CD4-positive, CD25-positive, alpha-beta regulatory T cell (primary cell): Measurements from ENCODE around the gene TNKS1BP1. TPM values are rescaled to one million over a fixed set of nuclear protein-coding genes. Genes with fewer than 3 reads are reported as not detected.
"Not testable (repeated sequence)": the region's sequence is repeated elsewhere in the genome, so short reads cannot be mapped to it uniquely, and the experiment has no call there.

ENCODE experiments used
- ATAC-seq, 2 donors: fragments of 150-1000 bp; cut with Tn5 transposase; one replicate each; pipeline ENCODE4 v1.10.0; 2021; ENCODE audit warnings: low read depth in 2 of 2, moderate number of reproducible peaks in 2 of 2, moderate library complexity in 1 of 2
- DNase-seq, 3 donors: peaks; one replicate each; pipeline versions ENCODE4 v3.0.0 to v3.0.0-alpha.2; 2012 to 2022; ENCODE audit warnings: mixed read lengths in 1 of 3
- H3K27ac ChIP-seq: one replicate; pipeline ENCODE4 v1.7.0; 2013; ENCODE audit warnings: mild to moderate bottlenecking, low read length; ENCODE audit not compliant: insufficient read depth, poor library complexity, severe bottlenecking
- H3K27me3 ChIP-seq: one replicate; pipeline ENCODE4 v1.7.0; 2013; ENCODE audit warnings: low read length; ENCODE audit not compliant: control insufficient read depth, insufficient read depth
- H3K36me3 ChIP-seq: one replicate; pipeline ENCODE4 v1.7.0; 2013; ENCODE audit warnings: mild to moderate bottlenecking, low read length, moderate library complexity; ENCODE audit not compliant: control insufficient read depth, insufficient read depth
- H3K4me1 ChIP-seq: 2 replicates; pipeline ENCODE4 v1.7.0; 2013; ENCODE audit warnings: mild to moderate bottlenecking, low read length; ENCODE audit not compliant: insufficient read depth, control insufficient read depth, poor library complexity, severe bottlenecking
- H3K4me3 ChIP-seq: one replicate; pipeline ENCODE4 v1.7.0; 2013; ENCODE audit warnings: low read depth, mild to moderate bottlenecking, low read length, moderate library complexity
- H3K9me3 ChIP-seq, 2 experiments: 1 replicate in 1 of 2; 2 replicates in 1 of 2; pipeline ENCODE4 v1.7.0; 2013; ENCODE audit warnings: low read length in 2 of 2, mild to moderate bottlenecking in 1 of 2, moderate library complexity in 1 of 2; ENCODE audit not compliant: control insufficient read depth in 2 of 2
- H3K27ac Mint-ChIP-seq, 3 donors: one replicate each; pipeline ENCODE4 v1.8.0; 2020 to 2022; ENCODE audit warnings: mild to moderate bottlenecking in 3 of 3, mixed read lengths in 3 of 3, moderate library complexity in 2 of 3
- H3K27me3 Mint-ChIP-seq: one replicate; pipeline ENCODE4 v1.8.0; 2022; ENCODE audit warnings: mild to moderate bottlenecking, mixed read lengths
- H3K36me3 Mint-ChIP-seq: one replicate; pipeline ENCODE4 v1.8.0; 2020; ENCODE audit warnings: mixed read lengths
- H3K4me1 Mint-ChIP-seq, 4 donors: one replicate each; pipeline ENCODE4 v1.8.0; 2020 to 2022; ENCODE audit warnings: mixed read lengths in 4 of 4, mild to moderate bottlenecking in 1 of 4
- H3K4me3 Mint-ChIP-seq, 4 donors: one replicate each; pipeline ENCODE4 v1.8.0; 2020 to 2022; ENCODE audit warnings: mild to moderate bottlenecking in 4 of 4, mixed read lengths in 4 of 4, moderate library complexity in 3 of 4
- H3K9me3 Mint-ChIP-seq, 7 donors: one replicate each; pipeline ENCODE4 v1.8.0; 2020 to 2022; ENCODE audit warnings: mixed read lengths in 7 of 7, mild to moderate bottlenecking in 3 of 7, moderate library complexity in 2 of 7
- polyA plus RNA-seq, 4 donors: library from polyadenylated mRNA; unstranded; fragments of 300-500 nt; fragmentation: Illumina TruSeq; gene quantifications; one replicate each; pipeline ENCODE4 v1.2.3, GENCODE V29; 2021
- total RNA-seq: library from RNA; stranded (reverse); gene quantifications from one replicate; pipeline ENCODE4 v1.2.3, GENCODE V29; 2022

TNKS1BP1 gene
- total and polyA plus RNA-seq, 5 donors from 2014 or later = 1.5 to 16.3 (median 2.1) TPM

DNA sequence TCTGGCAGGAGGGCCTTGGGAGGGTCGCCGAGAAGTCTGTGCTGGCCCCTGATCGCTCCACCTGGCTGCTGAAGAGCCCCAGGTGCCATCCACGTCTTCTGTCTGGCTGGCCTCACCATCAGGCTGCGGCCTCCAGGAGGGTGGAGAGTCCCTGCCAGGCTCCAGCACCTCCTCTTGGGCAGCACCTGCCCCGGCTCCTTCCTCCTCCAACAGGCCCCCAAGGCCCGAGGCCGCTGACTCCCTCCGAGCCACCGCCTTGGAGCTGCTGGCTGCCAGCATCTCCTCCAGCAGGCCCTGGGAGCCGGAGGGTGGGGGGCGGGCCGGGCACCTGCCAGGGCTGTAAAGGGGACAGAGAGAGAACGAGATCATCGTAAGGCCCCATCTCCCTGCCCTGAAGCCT lies 22.3 kb downstream of the TNKS1BP1 start:
- Histone ChIP-seq H3K9me3 (peaks cover 3 to 13% of the 10 kb centered on the region in 2 experiments), H3K4me3 (no peak overlapping the region), H3K36me3 (peaks cover 16% of the 10 kb centered on the region), H3K27ac (no peak overlapping the region), H3K4me1 (no peaks in the 10 kb centered on the region), H3K27me3 (no peaks in the 10 kb centered on the region)
- ATAC-seq = no peak
- H3K36me3 Mint-ChIP-seq = peaks cover 38% of the 10 kb centered on the region
- no peak overlapping the region for H3K4me3 Mint-ChIP-seq
- H3K27me3 Mint-ChIP-seq = no peaks in the 10 kb centered on the region
- DNase-seq = no peak
- H3K4me1 Mint-ChIP-seq = peaks cover 0 to 2% (median under 1%) of the 10 kb centered on the region in 4 donors
- H3K27ac Mint-ChIP-seq = no peak overlapping the region
- H3K9me3 Mint-ChIP-seq = peaks cover 0 to 9% (median 0%) of the 10 kb centered on the region in 7 donors

DNA sequence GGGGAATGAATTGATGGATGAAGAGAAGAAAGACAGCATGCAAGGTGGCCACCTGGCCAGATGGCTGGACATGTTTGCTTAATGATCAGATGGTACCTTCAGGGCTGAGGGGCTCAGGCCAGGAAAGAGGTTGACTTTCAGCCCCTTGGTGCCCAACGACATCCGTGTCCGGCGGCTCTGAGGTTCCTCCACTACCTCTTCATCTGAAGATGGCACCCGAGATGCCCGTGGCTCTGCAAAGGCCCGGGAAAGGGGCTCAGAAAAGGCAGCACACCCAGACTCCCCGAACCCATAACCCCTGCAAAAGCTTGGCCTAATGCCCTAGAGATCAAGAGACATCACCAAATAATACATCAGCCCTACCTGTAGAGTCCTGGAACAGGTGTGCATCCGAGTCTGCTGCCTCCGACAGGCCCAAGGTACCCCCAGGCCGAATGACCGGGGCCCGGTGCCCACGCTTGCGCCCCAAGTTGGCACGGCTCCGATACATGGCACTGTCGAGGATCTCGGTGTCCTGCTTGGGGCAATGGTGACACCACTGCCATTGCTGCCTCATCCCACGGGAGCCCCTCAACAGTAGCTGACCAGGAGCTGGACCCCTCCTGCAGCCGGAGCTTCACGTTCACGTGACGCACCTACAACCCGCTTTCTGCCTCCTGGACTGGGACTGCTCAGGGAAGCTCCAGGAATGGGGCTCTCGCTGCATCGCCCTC lies 22.9 kb downstream of the TNKS1BP1 start:
- Mint-ChIP-seq H3K27me3 (no peaks in the 10 kb centered on the region), H3K27ac (no peak overlapping the region), H3K36me3 (peaks cover 38% of the 10 kb centered on the region), H3K4me3 (peak overlapping the region in 1 of 4 donors; percentile 74), H3K4me1 (peaks cover 0 to 2% (median 0%) of the 10 kb centered on the region in 4 donors), H3K9me3 (peaks cover 0 to 9% (median 0%) of the 10 kb centered on the region in 7 donors)
- Histone ChIP-seq H3K27me3 (no peaks in the 10 kb centered on the region), H3K4me3 (no peak overlapping the region), H3K4me1 (no peaks in the 10 kb centered on the region), H3K9me3 (peaks cover 3 to 13% of the 10 kb centered on the region in 2 experiments), H3K27ac (no peak overlapping the region), H3K36me3 (peaks cover 16% of the 10 kb centered on the region)
- ATAC-seq = no peak
- no peak for DNase-seq

DNA sequence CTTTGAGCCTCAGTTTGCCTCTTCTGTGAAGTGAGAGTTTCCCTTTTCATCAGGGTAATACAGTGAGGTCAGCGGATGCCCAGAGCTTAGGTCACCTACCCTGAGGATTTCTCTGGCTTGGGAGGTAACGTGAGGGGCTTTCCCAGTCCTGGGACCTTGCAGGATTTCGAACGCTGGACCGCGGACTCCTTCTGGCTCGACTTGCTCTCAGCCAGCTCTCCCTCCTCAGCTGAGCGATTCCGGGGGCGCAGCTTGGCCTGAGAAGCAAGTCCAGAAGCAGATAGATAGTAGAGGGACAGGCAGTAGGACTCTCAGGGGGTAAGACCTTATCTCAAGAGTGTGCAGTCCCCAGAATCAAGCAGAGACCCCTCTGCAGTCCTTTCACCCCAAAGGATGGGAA lies 24.0 kb downstream of the TNKS1BP1 start:
- peaks cover 0 to 2% (median 0%) of the 10 kb centered on the region in 4 donors for H3K4me1 Mint-ChIP-seq
- H3K4me3 ChIP-seq = no peak overlapping the region
- no peak overlapping the region for H3K27ac Mint-ChIP-seq
- no peaks in the 10 kb centered on the region for H3K27me3 Mint-ChIP-seq
- peaks cover 38% of the 10 kb centered on the region for H3K36me3 Mint-ChIP-seq
- DNase-seq (no peak), ATAC-seq (no peak)
- H3K27ac ChIP-seq = no peak overlapping the region
- H3K27me3 ChIP-seq = no peaks in the 10 kb centered on the region
- no peaks in the 10 kb centered on the region for H3K4me1 ChIP-seq
- H3K9me3 Mint-ChIP-seq = peaks cover 0 to 11% (median 0%) of the 10 kb centered on the region in 7 donors
- H3K9me3 ChIP-seq = peaks cover 3 to 13% of the 10 kb centered on the region in 2 experiments
- H3K36me3 ChIP-seq = peaks cover 16% of the 10 kb centered on the region
- no peak overlapping the region for H3K4me3 Mint-ChIP-seq

DNA sequence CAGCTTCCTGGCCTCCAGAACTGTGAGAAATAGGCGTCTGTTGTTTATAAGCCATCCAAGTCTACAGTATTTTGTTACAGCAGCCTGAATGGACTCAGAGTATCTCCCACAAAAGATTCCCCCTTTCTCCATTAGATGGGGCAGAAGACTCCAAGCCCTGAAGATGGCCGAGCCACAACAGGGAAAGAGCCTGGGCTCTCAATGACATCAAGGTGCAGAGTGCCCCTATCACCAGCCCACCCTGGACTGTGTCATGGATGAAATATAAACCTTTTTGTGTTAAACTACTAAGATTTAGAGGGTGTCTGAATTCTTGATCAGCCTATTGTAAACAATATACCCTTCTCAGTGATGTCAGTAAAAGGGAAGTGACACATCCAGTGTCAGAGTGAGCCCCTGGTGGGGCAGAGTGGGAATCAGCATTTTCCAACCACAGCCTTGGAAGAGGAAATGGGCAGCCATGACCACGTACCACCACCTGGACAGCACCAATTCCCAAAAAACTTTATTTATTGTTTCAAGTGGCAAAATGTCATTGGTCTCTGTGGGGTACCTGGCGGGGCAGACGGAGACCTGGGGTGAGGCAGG lies 25.5 kb downstream of the TNKS1BP1 start:
- Mint-ChIP-seq H3K4me3 (no peak overlapping the region), H3K27ac (no peak overlapping the region), H3K27me3 (no peaks in the 10 kb centered on the region), H3K4me1 (peaks cover 0 to 2% (median 0%) of the 10 kb centered on the region in 4 donors), H3K36me3 (peaks cover 38% of the 10 kb centered on the region), H3K9me3 (peaks cover 0 to 11% (median 0%) of the 10 kb centered on the region in 7 donors)
- Histone ChIP-seq H3K36me3 (peaks cover 16% of the 10 kb centered on the region), H3K9me3 (peaks cover 3 to 13% of the 10 kb centered on the region in 2 experiments), H3K4me3 (no peak overlapping the region), H3K27me3 (no peaks in the 10 kb centered on the region), H3K4me1 (no peaks in the 10 kb centered on the region), H3K27ac (no peak overlapping the region)
- ATAC-seq (no peak), DNase-seq (no peak)

DNA sequence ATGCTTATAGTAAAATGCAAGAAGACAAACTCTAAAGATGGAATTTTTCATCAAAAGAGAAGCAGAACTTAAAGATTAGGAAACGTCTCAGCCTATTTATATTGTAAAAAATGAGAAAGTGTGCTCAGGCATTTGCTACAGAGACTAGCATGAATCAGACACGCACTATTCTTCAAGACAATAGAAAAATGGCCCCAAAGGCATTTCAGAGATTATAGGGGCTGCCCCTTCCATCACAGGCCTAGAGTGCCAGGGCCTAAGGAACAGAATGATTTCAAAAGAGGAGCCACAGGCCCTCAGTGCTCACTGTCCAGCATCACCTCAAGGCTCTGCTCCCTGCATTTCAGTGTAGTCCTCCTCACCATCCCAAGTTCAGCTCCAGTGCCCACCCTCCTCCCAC lies 27.5 kb downstream of the TNKS1BP1 start:
- H3K27me3 Mint-ChIP-seq = no peaks in the 10 kb centered on the region
- no peaks in the 10 kb centered on the region for H3K4me1 Mint-ChIP-seq
- no peak overlapping the region for H3K4me3 ChIP-seq
- H3K9me3 ChIP-seq = peaks cover 3 to 13% of the 10 kb centered on the region in 2 experiments
- ATAC-seq (no peak), DNase-seq (no peak)
- peaks cover 16% of the 10 kb centered on the region for H3K36me3 ChIP-seq
- H3K4me3 Mint-ChIP-seq = no peak overlapping the region
- H3K27ac ChIP-seq = no peak overlapping the region
- H3K9me3 Mint-ChIP-seq = peaks cover 0 to 11% (median 0%) of the 10 kb centered on the region in 7 donors
- H3K36me3 Mint-ChIP-seq = peaks cover 28% of the 10 kb centered on the region
- H3K27me3 ChIP-seq = no peaks in the 10 kb centered on the region
- H3K4me1 ChIP-seq = no peaks in the 10 kb centered on the region
- H3K27ac Mint-ChIP-seq = no peak overlapping the region

DNA sequence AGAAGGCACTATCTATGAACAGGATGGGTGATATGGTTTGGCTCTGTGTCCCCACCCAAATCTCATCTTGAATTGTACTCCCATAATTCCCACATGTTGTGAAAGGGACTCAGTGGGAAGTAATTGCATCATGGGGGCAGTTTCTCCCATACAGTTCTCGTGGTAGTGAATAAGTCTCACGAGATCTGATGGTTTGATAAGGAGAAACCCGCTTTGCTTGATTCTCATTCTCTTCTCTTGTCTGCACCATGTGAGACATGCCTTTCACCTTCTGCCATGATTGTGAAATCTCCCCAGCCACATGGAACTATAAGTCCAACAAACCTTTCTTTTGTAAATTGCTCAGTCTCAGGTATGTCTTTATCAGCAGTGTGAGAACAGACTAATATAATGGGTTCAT lies 28.5 kb downstream of the TNKS1BP1 start:
- H3K4me1 Mint-ChIP-seq, DNase-seq, H3K27me3 ChIP-seq, H3K27ac Mint-ChIP-seq, H3K4me1 ChIP-seq, H3K4me3 ChIP-seq, H3K4me3 Mint-ChIP-seq, H3K27ac ChIP-seq, ATAC-seq, H3K27me3 Mint-ChIP-seq: not testable (repeated sequence)
- Histone ChIP-seq H3K9me3 (peaks cover 3 to 13% of the 10 kb centered on the region in 2 experiments), H3K36me3 (peaks cover 16% of the 10 kb centered on the region)
- Mint-ChIP-seq H3K36me3 (peaks cover 18% of the 10 kb centered on the region), H3K9me3 (peaks cover 0 to 11% (median 0%) of the 10 kb centered on the region in 7 donors)

DNA sequence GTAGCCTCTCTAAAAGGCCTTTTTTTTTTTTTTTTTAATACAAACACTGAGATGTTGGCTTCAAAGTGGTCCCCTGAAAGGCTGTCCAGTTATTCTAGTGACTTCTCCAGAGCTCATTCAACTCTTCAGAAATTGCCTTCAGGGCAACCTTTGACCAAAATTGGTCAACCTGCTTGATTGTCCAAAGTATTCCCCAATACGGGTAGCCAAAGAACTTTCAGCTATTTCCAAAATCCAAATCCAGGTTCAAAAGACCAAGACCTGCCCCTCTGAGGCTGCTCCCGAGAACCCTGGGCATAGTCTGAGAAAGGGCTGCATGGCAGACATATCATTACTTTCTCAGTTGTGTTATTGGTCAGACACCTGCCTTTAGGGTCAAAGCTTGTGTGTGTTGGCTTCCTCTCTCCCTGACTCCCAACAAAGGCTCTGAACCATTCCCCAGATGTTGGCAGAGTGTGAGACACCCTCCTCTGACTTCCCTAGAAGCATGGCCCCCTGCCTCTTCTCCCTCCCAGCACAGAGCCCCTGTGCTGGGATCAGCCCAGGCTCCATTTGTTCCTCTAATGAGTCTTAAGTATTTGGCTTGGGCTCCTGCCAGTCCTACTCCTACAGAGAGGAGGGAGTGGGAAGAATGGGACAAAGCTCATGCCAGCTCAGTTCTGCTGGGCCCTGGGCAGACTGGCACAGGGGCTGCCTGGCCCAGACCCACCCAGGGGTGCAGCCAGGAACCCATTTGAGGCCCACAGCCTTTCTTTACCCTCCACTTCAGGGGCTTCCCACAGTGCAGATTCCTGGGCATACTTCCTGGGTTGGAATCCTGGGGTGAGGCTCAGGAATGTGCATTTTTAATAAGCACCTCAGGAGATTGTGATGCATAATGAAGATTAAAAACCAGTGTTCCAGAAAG lies 30.3 kb downstream of the TNKS1BP1 start:
- H3K9me3 Mint-ChIP-seq = peaks cover 0 to 9% (median 0%) of the 10 kb centered on the region in 7 donors
- no peaks in the 10 kb centered on the region for H3K4me1 Mint-ChIP-seq
- peaks cover 3 to 6% of the 10 kb centered on the region in 2 experiments for H3K9me3 ChIP-seq
- peaks cover 5% of the 10 kb centered on the region for H3K36me3 ChIP-seq
- H3K27ac ChIP-seq = no peak overlapping the region
- H3K4me3 ChIP-seq = no peak overlapping the region
- H3K27me3 Mint-ChIP-seq = peaks cover 9% of the 10 kb centered on the region
- DNase-seq = no peak
- no peaks in the 10 kb centered on the region for H3K4me1 ChIP-seq
- H3K36me3 Mint-ChIP-seq = peaks cover 5% of the 10 kb centered on the region
- H3K27ac Mint-ChIP-seq = no peak overlapping the region
- peaks cover 6% of the 10 kb centered on the region for H3K27me3 ChIP-seq
- H3K4me3 Mint-ChIP-seq = no peak overlapping the region
- ATAC-seq = no peak
